Epithelial cell of esophagus (primary cell): ENCODE results near the gene NALCN.

Experiments used
- DNase-seq: peaks from one replicate; pipeline ENCODE4 v3.0.0; 2010; ENCODE audit warnings: low read depth
- H3K4me3 ChIP-seq: 2 replicates; pipeline ENCODE4 v1.5.1; 2011; ENCODE audit warnings: mild to moderate bottlenecking, low read length, control low read depth
- CTCF ChIP-seq: IDR thresholded peaks from 2 replicates; pipeline ENCODE4 v1.5.1; 2011; ENCODE audit warnings: low read depth, mild to moderate bottlenecking, low read length, control low read depth, inconsistent platforms; ENCODE audit not compliant: insufficient read depth; ENCODE audit errors: missing control alignments

Gene NALCN

GRCh38 chr13:101258071-101258470, 158.2 kb downstream of the NALCN start:
- peak; percentile 64 for DNase-seq
- TF ChIP-seq CTCF: no peak
- no peak overlapping the region for H3K4me3 ChIP-seq

- no peak for DNase-seq
- no peak for TF ChIP-seq CTCF
- no peak overlapping the region for H3K4me3 ChIP-seq
Measured at GRCh38 chr13:101248739-101249514, 167.4 kb downstream of the NALCN start.

GRCh38 chr13:101242720-101243119, 173.6 kb downstream of the NALCN start:
- no peak for TF ChIP-seq CTCF
- H3K4me3 ChIP-seq: no peak overlapping the region
- DNase-seq: peak; percentile 48

GRCh38 chr13:101238555-101238954, 177.8 kb downstream of the NALCN start:
- no peak for TF ChIP-seq CTCF
- H3K4me3 ChIP-seq: no peak overlapping the region
- no peak for DNase-seq

GRCh38 chr13:101231751-101232428, 184.4 kb downstream of the NALCN start:
- no peak for TF ChIP-seq CTCF

GRCh38 chr13:101230271-101230890, 185.9 kb downstream of the NALCN start:
- TF ChIP-seq CTCF: no peak
- no peak for DNase-seq
- no peak overlapping the region for H3K4me3 ChIP-seq

More at GRCh38 chr13:101231751-101232428, 184.4 kb downstream of the NALCN start:
- no peak overlapping the region for H3K4me3 ChIP-seq
- peak; percentile 22 for DNase-seq
